Suprapubic skin (tissue), 4 donors: ENCODE measurements around the gene MADCAM1. TPM values are rescaled to one million over a fixed set of nuclear protein-coding genes. Genes with fewer than 3 reads are reported as not detected.

Source experiments
- DNase-seq, 2 donors: peaks; one replicate each; pipeline ENCODE4 v3.0.0-alpha.2; 2019; ENCODE audit warnings: low spot score in 2 of 2
- H3K27ac ChIP-seq: fragments of 200-600 bp; sonication (generic); one replicate; pipeline ENCODE4 v1.5.1; 2019
- H3K27me3 ChIP-seq: fragments of 200-600 bp; sonication (generic); one replicate; pipeline ENCODE4 v1.5.1; 2019
- H3K36me3 ChIP-seq: fragments of 200-600 bp; sonication (generic); one replicate; pipeline ENCODE4 v1.5.1; 2019
- H3K4me1 ChIP-seq: fragments of 200-600 bp; sonication (generic); one replicate; pipeline ENCODE4 v1.5.1; 2019
- H3K4me3 ChIP-seq: fragments of 200-600 bp; sonication (generic); one replicate; pipeline ENCODE4 v1.5.1; 2019; ENCODE audit warnings: mild to moderate bottlenecking
- H3K9me3 ChIP-seq: fragments of 200-600 bp; sonication (generic); one replicate; pipeline ENCODE4 v1.5.1; 2019
- EP300 ChIP-seq: sonication (generic); formaldehyde crosslinking; IDR thresholded peaks from one replicate; pipeline ENCODE4 v1.6.1; 2017; ENCODE audit warnings: antibody characterized with exemption
- POLR2A ChIP-seq, 2 donors: fragments of 450-650 bp; IDR thresholded peaks; one replicate each; pipeline ENCODE4 v1.6.1; 2017; ENCODE audit warnings: antibody characterized with exemption in 2 of 2, mild to moderate bottlenecking in 2 of 2, moderate library complexity in 2 of 2
- POLR2AphosphoS5 ChIP-seq, 3 donors: sonication (generic); formaldehyde crosslinking; IDR thresholded peaks; one replicate each; pipeline ENCODE4 v1.6.1; 2017; ENCODE audit warnings: antibody characterized with exemption in 3 of 3
- WGBS: methylation state at CpG from one replicate; pipeline ENCODE4 v1.1.5; 2018; 5-methylcytosine and 5-hydroxymethylcytosine counted together
- total RNA-seq, 4 donors: library from RNA; depleted of rRNA; stranded (reverse); fragments of >200 nt; gene quantifications; one replicate each; pipeline ENCODE4 v1.1.0, GENCODE V29; 2016
- TF ChIP-seq, protein P1 (sequence below), 2 donors: fragments of 200-600 bp in 1 of 2; fragments of 450-650 bp in 1 of 2; sonication (generic) in 1 of 2; IDR thresholded peaks; one replicate each; pipeline ENCODE4 v1.5.1; 2016 to 2019; ENCODE audit warnings: antibody characterized with exemption in 2 of 2, mild to moderate bottlenecking in 1 of 2, moderate library complexity in 1 of 2

The MADCAM1 gene
- total RNA-seq, 4 donors from 2014 or later: 0.64 TPM; not detected in 3

DNA sequence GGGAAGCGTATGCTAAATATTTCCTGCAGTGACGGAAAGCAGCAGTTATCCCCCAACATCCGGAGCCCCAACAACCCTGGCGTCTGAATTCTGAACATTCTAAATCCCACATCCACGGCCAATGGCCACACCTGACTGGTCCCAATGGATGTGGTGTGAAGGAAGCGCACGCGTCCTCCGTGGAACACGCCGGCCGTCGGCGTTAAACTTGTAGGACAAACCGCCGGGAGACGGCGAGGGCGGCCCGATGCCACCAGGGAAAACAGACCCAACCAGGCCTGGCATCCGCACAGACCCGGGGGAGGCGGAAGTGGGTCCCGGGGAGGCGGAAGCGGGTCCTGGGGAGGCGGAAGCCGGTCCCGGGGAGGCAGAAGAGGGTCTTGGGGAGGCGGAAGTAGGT lies 38.6 kb upstream of the MADCAM1 start:
- Histone ChIP-seq H3K9me3 (no peaks in the 10 kb centered on the region), H3K27ac (no peak overlapping the region), H3K4me3 (no peak overlapping the region), H3K4me1 (peaks cover 22% of the 10 kb centered on the region), H3K27me3 (peaks cover 14% of the 10 kb centered on the region), H3K36me3 (no peaks in the 10 kb centered on the region)
- TF ChIP-seq POLR2AphosphoS5 (IDR thresholded peaks at IDR 0.05): no peak
- TF ChIP-seq POLR2A (IDR thresholded peaks at IDR 0.05): no peak
- TF ChIP-seq, protein P1, sequence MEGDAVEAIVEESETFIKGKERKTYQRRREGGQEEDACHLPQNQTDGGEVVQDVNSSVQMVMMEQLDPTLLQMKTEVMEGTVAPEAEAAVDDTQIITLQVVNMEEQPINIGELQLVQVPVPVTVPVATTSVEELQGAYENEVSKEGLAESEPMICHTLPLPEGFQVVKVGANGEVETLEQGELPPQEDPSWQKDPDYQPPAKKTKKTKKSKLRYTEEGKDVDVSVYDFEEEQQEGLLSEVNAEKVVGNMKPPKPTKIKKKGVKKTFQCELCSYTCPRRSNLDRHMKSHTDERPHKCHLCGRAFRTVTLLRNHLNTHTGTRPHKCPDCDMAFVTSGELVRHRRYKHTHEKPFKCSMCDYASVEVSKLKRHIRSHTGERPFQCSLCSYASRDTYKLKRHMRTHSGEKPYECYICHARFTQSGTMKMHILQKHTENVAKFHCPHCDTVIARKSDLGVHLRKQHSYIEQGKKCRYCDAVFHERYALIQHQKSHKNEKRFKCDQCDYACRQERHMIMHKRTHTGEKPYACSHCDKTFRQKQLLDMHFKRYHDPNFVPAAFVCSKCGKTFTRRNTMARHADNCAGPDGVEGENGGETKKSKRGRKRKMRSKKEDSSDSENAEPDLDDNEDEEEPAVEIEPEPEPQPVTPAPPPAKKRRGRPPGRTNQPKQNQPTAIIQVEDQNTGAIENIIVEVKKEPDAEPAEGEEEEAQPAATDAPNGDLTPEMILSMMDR (IDR thresholded peaks at IDR 0.05): no peak
- no peak for TF ChIP-seq EP300
- DNase-seq: no peak
- 96% methylated on average over 30 of the region's 30 CpGs for WGBS

- WGBS: 94% methylated on average over 89 of the region's 89 CpGs
- Histone ChIP-seq H3K27ac (no peak overlapping the region), H3K36me3 (no peaks in the 10 kb centered on the region), H3K9me3 (no peaks in the 10 kb centered on the region), H3K4me1 (peaks cover 22% of the 10 kb centered on the region), H3K4me3 (no peak overlapping the region), H3K27me3 (peaks cover 14% of the 10 kb centered on the region)
- no peak for DNase-seq
- TF ChIP-seq, protein P1 (IDR thresholded peaks at IDR 0.05): no peak
- TF ChIP-seq POLR2A (IDR thresholded peaks at IDR 0.05) (no peak), POLR2AphosphoS5 (IDR thresholded peaks at IDR 0.05) (no peak), EP300 (no peak)
These were observed 37.9 kb upstream of the MADCAM1 start for GRCh38 chr19:458091-459042.

GRCh38 chr19:459724-460511 lies 36.4 kb upstream of the MADCAM1 start:
- 19% methylated on average over 3 of the region's 66 CpGs for WGBS
- H3K4me1 ChIP-seq: peaks cover 22% of the 10 kb centered on the region
- TF ChIP-seq POLR2A (IDR thresholded peaks at IDR 0.05): peak in 1 of 2 donors; percentile 12
- TF ChIP-seq, protein P1 (IDR thresholded peaks at IDR 0.05): no peak
- DNase-seq: no peak
- no peaks in the 10 kb centered on the region for H3K36me3 ChIP-seq
- H3K4me3 ChIP-seq: peak overlapping the region; percentile 74
- H3K9me3 ChIP-seq: no peaks in the 10 kb centered on the region
- peak overlapping the region; percentile 78 for H3K27ac ChIP-seq
- peaks cover 14% of the 10 kb centered on the region for H3K27me3 ChIP-seq

GRCh38 chr19:460877-461720 lies 35.2 kb upstream of the MADCAM1 start, which contains the start of gene SHC2:
Gene SHC2 (minus strand): TSS chr19:461033. CDS start chr19:460996, 37 bp downstream.
- TF ChIP-seq POLR2A (IDR thresholded peaks at IDR 0.05): peak in 1 of 2 donors; percentile 34
- TF ChIP-seq, protein P1 (IDR thresholded peaks at IDR 0.05): no peak
- H3K4me3 ChIP-seq: peak within 1 kb of the TSS; percentile 74
- peak within 1 kb of the TSS; percentile 78 for H3K27ac ChIP-seq
- DNase-seq: no peak
- no peaks in the 10 kb centered on the region for H3K9me3 ChIP-seq
- 3% methylated on average over 6 of the region's 85 CpGs for WGBS
- H3K36me3 ChIP-seq: no peaks in the 10 kb centered on the region
- peaks cover 22% of the 10 kb centered on the region for H3K4me1 ChIP-seq
- peaks cover 14% of the 10 kb centered on the region for H3K27me3 ChIP-seq
